ENCODE results near the gene PRKCB. TPM values are rescaled to one million over a fixed set of nuclear protein-coding genes. Genes with fewer than 3 reads are reported as not detected.

The PRKCB gene
- total and polyA plus RNA-seq, 2 of the 8 experiments (the other 6 are each of a cell fraction or from before 2014, with no cell fraction given), result 7.1 to 12.1 TPM

GRCh38 chr16:24053099-24053946 lies 217.5 kb downstream of the PRKCB start:
- Histone ChIP-seq H2BK5ac (ENCODE audit: low read depth, low read length) (no peak overlapping the region), H3K36me3 (ENCODE audit: control insufficient read depth in 2 of 4, insufficient read depth in 4 of 4, low read length in 3 of 4) (no peaks in the 10 kb centered on the region)
- 89% methylated on average over 8 of the region's 8 CpGs; no CpG with 5 or more reads in 1 of the 2 experiments for WGBS, 2 experiments (ENCODE audit: extremely low coverage in 1 of 2, insufficient coverage in 1 of 2, insufficient read length in 1 of 2, insufficient replicate concordance in 2 of 2, low coverage in 1 of 2, low lambda C conversion rate in 2 of 2, missing lambda C conversion rate in 1 of 2)

More at GRCh38 chr16:24053099-24053946, 217.5 kb downstream of the PRKCB start:
- no peak overlapping the region for H2BK15ac ChIP-seq (ENCODE audit: low read length)
- no peaks in the 10 kb centered on the region for H4K20me1 ChIP-seq (replicated peaks in 1 of 2; ENCODE audit: control insufficient read depth in 1 of 2, insufficient read depth in 2 of 2, low read length in 2 of 2)
- no peak for TF ChIP-seq JUND (IDR thresholded peaks at IDR 0.05; ENCODE audit: low read length)
- no peak for TF ChIP-seq POU5F1 (IDR thresholded peaks at IDR 0.05; ENCODE audit: low read depth, low read length)
- TF ChIP-seq TEAD4 (IDR thresholded peaks at IDR 0.05; ENCODE audit: low read depth, low read length), result no peak
- no peak for TF ChIP-seq SIN3A (conservative IDR thresholded peaks at IDR 0.05 in 1 of 2, IDR thresholded peaks at IDR 0.05 in 1 of 2; ENCODE audit: low read depth in 1 of 2, low read length in 2 of 2)
- no peak for TF ChIP-seq BACH1 (IDR thresholded peaks at IDR 0.05; ENCODE audit: low read length)
- no peak overlapping the region for H3K4ac ChIP-seq (replicated peaks; ENCODE audit: insufficient read length, low read depth, low read length)
- no peak overlapping the region for H2BK12ac ChIP-seq (ENCODE audit: low read depth, low read length)
- no peaks in the 10 kb centered on the region for H3K9me3 ChIP-seq (ENCODE audit: insufficient read depth in 2 of 2, low read depth in 1 of 2, low read length in 1 of 2)
- peak overlapping the region; percentile 22 for H2BK120ac ChIP-seq (replicated peaks; ENCODE audit: low read depth, low read length)
- no peak overlapping the region for H3K4me2 ChIP-seq (ENCODE audit: insufficient read depth in 1 of 2, low read depth in 2 of 2, low read length in 2 of 2)
- FAIRE-seq, result no peak
- no peak overlapping the region for H4K91ac ChIP-seq (replicated peaks; ENCODE audit: insufficient read length, low read length)
- peaks cover 2% of the 10 kb centered on the region; the same call in 1 of the 2 replicates for H3K23me2 ChIP-seq (ENCODE audit: low read depth, low read length)
- no peak overlapping the region for H2AFZ ChIP-seq (ENCODE audit: low read length)
- H3K14ac ChIP-seq (ENCODE audit: insufficient read length), result no peak overlapping the region
- H3K79me2 ChIP-seq (ENCODE audit: control insufficient read depth in 1 of 2, insufficient read depth in 2 of 2, low read length in 2 of 2), result no peaks in the 10 kb centered on the region
- no peak overlapping the region for H4K5ac ChIP-seq (ENCODE audit: insufficient read length, low read depth, low read length)
- no peak for DNase-seq (ENCODE audit: low read depth in 1 of 2, low spot score in 2 of 2)
- no peak overlapping the region for H4K8ac ChIP-seq (ENCODE audit: extremely low read depth, insufficient read depth, low read length)
- H3K56ac ChIP-seq (replicated peaks; ENCODE audit: insufficient read length, low read depth, low read length), result no peak overlapping the region
- H3K79me1 ChIP-seq (ENCODE audit: low read depth, low read length), result no peaks in the 10 kb centered on the region
- H2BK20ac ChIP-seq (ENCODE audit: low read length), result no peak overlapping the region
- POLR2A ChIA-PET (ENCODE audit: partially characterized antibody), result interaction anchor here (0.8 kb wide), 1 partner anchor 78 kb away, joined by 4 read pairs; no protein-coding TSS in a partner anchor
- H3K27ac ChIP-seq (ENCODE audit: low read depth, low read length), result no peak overlapping the region
- peaks cover 5 to 30% (median 12%) of the 10 kb centered on the region in 4 experiments for H3K4me1 ChIP-seq (replicated peaks in 1 of 4; ENCODE audit: control insufficient read depth in 3 of 4, insufficient read depth in 4 of 4, low read length in 3 of 4)
- no peaks in the 10 kb centered on the region for H3K27me3 ChIP-seq (replicated peaks in 1 of 4; ENCODE audit: control insufficient read depth in 3 of 4, extremely low read depth in 1 of 4, insufficient read depth in 3 of 4, low read length in 3 of 4)
- no peak overlapping the region for H3K4me3 ChIP-seq (ENCODE audit: extremely low read depth in 1 of 4, insufficient read depth in 2 of 4, low read depth in 3 of 4, low read length in 4 of 4)
- H3K18ac ChIP-seq (ENCODE audit: extremely low read depth, low read length), result no peak overlapping the region
- CTCF ChIA-PET (ENCODE audit: partially characterized antibody), result interaction anchor here (2.8 to 3.6 kb wide), 3 partner anchors 8 to 200 kb away, joined by 9 to 20 read pairs (median 19); no protein-coding TSS in a partner anchor
- H3K23ac ChIP-seq (ENCODE audit: insufficient read length), result no peak overlapping the region
- no peak overlapping the region for H3K9ac ChIP-seq (replicated peaks in 1 of 4; ENCODE audit: extremely low read depth in 1 of 4, low read depth in 3 of 4, low read length in 3 of 4)
- H2AK5ac ChIP-seq (ENCODE audit: low read depth, low read length), result no peak overlapping the region
